IPS-NIHi7 (cell line): Measurements from ENCODE around the gene SNRPA.
"Not testable (repeated sequence)": the region's sequence is repeated elsewhere in the genome, so short reads cannot be mapped to it uniquely, and the experiment has no call there.

Experiments used
- DNase-seq: peaks from one replicate; pipeline ENCODE4 v3.0.0; 2012; ENCODE audit warnings: mixed read lengths; ENCODE audit errors: extremely low spot score

Gene SNRPA

GRCh38 chr19:40721140-40721486 is 29.9 kb upstream of the SNRPA start:
- DNase-seq: no peak

GRCh38 chr19:40721936-40722661 is 28.9 kb upstream of the SNRPA start:
- DNase-seq: no peak

DNA sequence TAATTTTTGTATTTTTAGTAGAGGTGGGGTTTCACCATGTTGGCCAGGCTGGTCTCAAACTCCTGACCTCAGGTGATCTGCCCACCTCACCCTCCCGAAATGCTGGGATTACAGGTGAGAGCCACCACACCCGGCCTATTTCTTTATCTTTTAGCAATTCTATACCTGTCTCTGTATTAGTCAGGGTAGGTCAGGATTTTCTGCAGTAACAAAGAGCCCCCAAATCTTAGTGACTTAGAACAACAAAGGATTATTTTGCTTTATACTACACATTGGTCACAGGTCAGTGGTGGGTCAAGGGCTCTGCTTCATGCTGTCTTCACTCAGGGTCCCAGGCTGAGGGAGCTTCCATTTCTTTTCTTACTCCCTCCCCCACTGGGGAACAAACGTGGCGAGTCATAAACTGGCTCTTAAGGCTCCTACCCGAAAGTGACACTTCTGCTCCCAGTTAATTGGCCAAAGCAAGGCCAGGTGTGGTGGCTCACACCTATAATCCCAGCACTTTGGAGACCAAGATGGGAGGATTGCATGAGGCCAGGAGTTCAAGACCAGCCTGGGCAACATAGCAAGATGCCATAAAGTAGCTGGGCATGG is 27.2 kb upstream of the SNRPA start:
- no peak for DNase-seq

- no peak for DNase-seq
Observed at GRCh38 chr19:40724315-40724714, 26.7 kb upstream of the SNRPA start.

DNA sequence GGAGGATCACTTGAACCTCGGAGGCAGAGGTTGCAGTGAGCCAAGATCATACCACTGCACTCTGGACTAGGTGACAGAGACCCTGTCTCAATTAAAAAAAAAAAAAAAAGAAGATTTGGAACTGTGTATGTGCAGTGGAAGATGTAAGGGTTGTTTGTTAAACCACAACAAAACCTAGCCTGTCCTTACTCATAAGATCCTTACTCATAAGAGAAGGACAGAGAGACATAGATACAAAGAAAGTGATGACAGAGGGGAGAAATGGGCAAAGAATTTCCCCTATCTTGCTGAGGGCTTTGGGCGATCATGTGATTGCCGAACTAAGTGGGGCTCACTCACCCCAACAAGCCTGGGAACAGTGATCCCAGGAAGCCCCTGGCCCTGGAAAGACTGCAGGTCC is 26.1 kb upstream of the SNRPA start:
- no peak for DNase-seq

DNA sequence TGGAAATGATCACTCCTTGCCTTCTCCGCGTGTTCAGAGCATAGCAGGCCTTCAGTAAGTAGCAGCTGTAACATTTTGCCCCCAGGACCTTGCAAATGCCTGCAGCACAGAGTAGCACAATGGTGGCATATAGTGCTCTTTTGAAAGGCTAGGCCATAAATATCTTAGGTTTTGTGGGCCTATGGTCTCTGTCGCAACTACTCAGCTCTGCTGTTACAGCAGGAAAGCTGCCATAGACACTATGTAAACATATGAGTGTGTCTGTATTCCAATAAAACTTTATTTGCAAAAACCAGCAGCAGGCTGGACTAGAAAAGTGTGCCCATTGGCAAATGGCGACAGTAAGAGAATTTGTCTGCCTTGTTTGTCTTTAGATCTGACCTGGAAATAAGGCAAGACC is 24.7 kb upstream of the SNRPA start:
- DNase-seq: no peak

GRCh38 chr19:40730065-40730464 is 20.9 kb upstream of the SNRPA start:
- DNase-seq: not testable (repeated sequence)

GRCh38 chr19:40732304-40732703 is 18.7 kb upstream of the SNRPA start:
- not testable (repeated sequence) for DNase-seq

GRCh38 chr19:40733149-40733548 is 17.9 kb upstream of the SNRPA start:
- no peak for DNase-seq

DNA sequence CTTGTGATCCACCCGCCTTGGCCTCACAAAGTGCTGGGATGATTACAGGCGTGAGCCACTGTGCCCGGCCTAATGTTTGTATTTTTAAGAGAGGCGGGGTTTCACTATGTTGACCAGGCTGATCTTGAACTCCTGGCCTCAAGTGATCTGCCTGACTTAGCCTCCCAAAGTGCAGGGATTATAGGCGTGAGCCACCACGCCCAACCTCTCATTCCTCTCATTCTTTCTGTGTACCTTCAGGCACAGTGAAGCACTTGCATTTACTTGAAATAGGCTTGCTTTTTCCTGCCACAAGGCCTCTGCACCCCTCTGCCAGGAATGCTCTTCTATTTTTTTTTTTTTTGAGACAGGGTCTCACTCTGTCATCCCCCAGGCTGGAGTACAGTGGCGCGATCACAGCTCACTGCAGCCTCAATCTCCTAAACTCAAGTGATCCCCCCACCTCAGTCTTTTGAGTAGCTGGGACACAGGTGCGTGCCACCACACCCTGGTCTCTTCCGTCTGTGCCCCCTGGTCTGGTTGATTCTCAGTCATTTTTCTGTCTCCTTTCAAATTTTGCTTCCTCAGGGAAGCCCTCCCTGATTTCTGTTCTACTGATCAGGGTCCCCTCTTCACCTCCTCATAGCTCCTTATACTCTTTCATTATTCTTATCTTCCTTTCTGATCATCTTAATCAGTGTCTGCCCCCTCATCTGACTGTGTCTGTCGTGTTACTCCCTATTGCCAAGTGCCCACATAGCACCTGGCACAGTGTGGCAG is 15.8 kb upstream of the SNRPA start:
- no peak for DNase-seq

DNA sequence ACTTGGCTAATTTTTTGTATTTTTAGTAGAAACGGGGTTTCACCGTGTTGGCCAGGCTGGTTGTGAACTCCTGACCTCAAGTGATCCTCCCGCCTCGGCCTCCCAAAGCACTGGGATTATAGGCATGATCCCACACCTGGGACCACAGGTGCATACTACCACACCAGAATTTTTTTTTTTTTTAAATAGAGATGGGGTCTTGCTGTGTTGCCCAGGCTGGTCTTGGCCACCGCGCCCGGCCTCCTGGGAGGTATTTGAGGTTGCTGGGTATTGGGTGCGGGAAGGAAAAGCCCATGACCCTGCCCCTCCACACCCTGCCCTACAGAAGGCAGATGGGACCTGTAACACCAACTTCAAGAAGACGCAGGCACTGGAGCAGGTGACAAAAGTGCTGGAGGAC is 14.3 kb upstream of the SNRPA start:
- DNase-seq: no peak

GRCh38 chr19:40737102-40737644 is 13.8 kb upstream of the SNRPA start:
- no peak for DNase-seq

DNA sequence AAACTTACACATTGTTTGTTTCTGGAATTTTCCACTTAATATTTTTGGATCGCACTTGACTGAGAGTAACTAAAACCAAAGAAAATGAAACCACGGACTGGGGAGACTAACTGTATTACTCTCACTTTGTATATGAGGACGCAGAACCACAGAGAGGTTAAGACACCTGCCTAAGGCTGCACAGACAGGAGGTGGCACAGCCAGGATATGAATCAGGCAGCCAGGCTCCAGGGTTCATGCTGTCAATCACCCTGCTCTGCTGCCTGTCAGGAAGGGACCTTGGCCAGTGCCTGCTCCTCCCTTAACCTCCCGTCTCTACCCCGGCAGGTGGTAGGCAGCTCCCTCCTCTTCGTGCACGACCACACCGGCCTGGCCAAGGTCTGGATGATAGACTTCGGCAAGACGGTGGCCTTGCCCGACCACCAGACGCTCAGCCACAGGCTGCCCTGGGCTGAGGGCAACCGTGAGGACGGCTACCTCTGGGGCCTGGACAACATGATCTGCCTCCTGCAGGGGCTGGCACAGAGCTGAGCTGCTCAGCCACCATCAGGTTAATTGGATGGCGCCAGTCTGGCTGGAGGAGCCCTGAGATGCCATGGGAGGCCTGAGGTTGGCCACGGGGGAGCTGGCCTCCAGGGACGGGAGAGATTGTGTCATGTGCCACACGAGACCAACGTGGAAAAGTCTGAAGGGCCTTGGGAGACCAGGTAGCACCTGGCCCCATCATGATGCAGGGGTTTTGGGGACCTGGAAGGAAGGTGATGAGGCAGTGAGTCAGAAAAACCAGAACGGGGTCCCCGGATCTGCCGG is 11.8 kb upstream of the SNRPA start:
- no peak for DNase-seq

GRCh38 chr19:40739871-40740703 is 10.9 kb upstream of the SNRPA start:
- no peak for DNase-seq

DNA sequence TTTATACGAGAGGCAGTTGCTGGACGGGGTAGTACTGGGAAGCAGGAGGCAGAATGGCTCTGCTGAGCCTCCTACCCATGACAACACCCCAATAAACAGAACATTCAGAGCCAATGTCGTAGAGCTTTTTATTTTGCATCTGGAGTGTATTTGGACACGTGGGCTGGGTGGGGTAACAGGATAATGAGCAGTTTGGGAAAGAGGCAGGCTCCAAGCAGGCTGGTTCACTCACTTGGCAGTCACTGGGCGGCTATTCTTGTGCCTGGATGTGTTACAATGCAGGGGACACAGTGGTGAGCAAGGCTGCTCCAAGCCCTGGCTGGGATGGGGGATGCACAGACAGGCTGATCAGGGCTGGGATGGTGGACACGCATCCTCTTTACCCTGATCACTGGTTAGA is 10.3 kb upstream of the SNRPA start:
- DNase-seq: no peak

GRCh38 chr19:40741527-40742390 is 9.2 kb upstream of the SNRPA start:
- no peak for DNase-seq

DNA sequence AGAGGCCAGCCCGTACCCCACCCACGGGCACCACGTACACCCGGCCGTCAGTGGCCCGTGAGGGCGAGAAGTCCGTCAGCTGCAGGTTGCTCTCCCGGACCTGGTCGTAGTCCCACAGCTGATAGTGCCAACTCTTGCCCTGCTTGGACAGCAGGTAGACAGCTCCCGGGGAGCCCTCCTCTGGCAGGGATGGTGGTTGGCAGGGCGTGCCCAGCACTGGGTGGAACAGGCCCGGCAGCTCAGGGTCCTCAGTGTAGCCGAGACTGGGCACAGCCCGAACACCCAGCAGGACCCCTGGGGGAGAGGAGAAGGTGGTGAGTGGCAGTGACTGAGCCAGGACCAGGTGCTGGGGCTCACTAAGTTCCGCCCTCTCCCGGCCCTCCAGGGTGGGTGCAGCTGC is 8.5 kb upstream of the SNRPA start:
- no peak for DNase-seq

DNA sequence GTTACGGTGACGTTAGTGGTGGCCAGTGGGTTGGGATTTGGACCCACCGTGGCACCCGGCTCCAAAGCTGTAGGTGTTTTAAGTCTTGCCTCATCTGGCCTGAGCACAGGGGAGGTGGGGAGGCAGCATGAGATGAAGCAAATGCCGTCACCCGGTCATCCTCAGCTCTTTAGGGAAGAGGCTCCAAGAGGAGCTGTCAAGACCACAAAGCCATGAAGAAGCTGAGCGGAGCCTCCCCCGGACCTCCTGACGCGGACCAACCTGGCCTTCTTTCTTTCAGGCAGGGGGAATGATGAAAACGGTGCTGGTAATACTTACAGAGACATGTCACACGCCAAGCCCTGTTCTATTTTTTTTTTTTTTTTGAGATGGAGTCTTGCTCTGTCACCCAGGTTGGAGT is 8.1 kb upstream of the SNRPA start:
- no peak for DNase-seq

DNA sequence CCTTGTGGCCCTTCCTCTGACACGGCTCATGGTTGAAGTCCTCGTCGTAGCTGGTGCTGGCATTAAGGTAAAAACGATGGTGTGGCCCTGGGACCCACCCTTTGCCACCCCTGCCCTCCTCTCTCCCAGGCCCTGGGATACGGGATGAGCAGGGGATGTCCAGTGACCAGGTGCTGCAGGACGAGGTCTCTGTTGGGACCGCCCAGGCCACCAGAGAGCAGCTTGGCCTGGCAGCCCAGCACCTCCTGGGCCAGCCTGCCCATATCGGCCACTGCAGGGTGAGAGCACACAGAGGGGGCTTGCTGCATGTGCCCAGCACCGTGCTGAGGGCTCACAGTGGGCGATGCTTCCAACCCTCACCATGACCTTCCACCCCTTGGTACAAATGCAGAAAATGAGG is 7.1 kb upstream of the SNRPA start:
- DNase-seq: no peak
